Measurements from ENCODE around the gene LASP1. TPM values are rescaled to one million over a fixed set of nuclear protein-coding genes. Genes with fewer than 3 reads are reported as not detected.
"Not testable (repeated sequence)": the region's sequence is repeated elsewhere in the genome, so short reads cannot be mapped to it uniquely, and the experiment has no call there.

Gene LASP1
- total and polyA plus RNA-seq, 2 of the 4 experiments (the other 2 are of a cell fraction): 79.8 to 262 TPM

DNA sequence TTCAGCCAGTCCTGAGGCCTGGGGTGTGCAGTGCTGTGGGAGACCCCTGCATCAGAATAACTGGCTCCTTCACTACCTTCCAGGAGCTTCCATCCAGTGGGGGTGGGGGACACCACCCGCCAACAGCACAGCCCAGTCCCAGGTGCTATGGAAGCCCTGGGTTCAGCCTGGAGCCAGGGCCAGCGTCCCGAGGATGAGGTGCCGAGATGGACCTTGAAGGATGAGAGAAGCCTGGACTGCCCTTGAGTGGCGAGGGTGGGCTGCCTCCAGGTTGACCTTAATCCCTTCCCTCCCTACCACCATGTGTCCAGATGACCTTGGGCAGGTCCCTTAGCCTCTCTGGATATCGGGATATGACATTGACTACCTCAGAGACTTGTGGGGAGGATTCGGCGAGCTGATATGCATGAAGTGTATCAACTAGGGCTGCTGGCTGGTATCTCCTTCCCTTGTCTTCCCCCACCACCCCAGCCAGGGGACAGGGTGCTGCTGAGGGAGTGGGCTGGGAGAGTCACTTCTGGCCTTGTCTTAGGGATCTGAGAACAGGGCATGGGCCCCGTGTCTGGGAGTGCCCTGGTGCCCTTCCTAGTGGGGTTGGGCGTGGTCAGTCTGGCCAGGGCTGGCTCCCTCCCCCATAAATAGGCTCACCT lies 41.3 kb downstream of the LASP1 start:
- H3K27me3 ChIP-seq (ENCODE audit: control insufficient read depth, insufficient read depth, low read length): no peaks in the 10 kb centered on the region

DNA sequence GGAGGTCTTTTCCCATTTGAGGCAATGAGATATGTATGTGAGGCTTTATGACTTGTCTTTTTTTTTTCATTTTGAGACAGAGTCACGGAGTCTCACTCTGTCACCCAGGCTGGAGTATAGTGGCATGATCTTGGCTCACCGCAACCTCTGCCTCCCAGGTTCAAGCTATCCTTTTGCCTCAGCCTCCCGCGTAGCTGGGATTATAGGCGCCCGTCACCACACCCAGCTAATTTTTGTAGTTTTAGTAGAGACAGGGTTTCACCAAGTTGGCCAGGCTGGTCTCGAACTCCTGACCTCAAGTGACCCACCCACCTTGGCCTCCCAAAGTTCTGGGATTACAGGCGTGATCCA lies 41.8 kb downstream of the LASP1 start:
- H2BK5ac ChIP-seq (ENCODE audit: low read depth, low read length, poor library complexity, severe bottlenecking); H4K8ac ChIP-seq (ENCODE audit: low read depth in 2 of 2, low read length in 2 of 2); dilution Hi-C loops (cut with HindIII; ENCODE audit: low sequenced_read_pairs, unreplicated experiment); H3K4me2 ChIP-seq (ENCODE audit: low read depth, low read length); H3K18ac ChIP-seq (ENCODE audit: low read depth, low read length); ATAC-seq (ENCODE audit: low read depth); H4K5ac ChIP-seq (ENCODE audit: low read depth, low read length); H3K4me1 ChIP-seq (ENCODE audit: control insufficient read depth, insufficient read depth, low read length); POLR2A ChIA-PET (ENCODE audit: unreplicated experiment); H3K4ac ChIP-seq (ENCODE audit: low read depth, low read length); CTCF ChIA-PET; H2AK5ac ChIP-seq (ENCODE audit: low read depth, low read length); H3K14ac ChIP-seq (replicated peaks; ENCODE audit: low read depth, low read length); H4K91ac ChIP-seq (ENCODE audit: insufficient read depth, low read depth, low read length); BruUV-seq (replicated peaks); H3K56ac ChIP-seq (ENCODE audit: extremely low read depth, insufficient read depth, low read length); H3K4me3 ChIP-seq (ENCODE audit: insufficient read depth, low read depth, low read length); H2BK120ac ChIP-seq (ENCODE audit: low read depth, low read length); H3K9ac ChIP-seq (ENCODE audit: low read depth, low read length); H3K27me3 ChIP-seq (ENCODE audit: control insufficient read depth, insufficient read depth, low read length); H3K23ac ChIP-seq (ENCODE audit: low read depth, low read length); H2AFZ ChIP-seq (replicated peaks; ENCODE audit: low read length, poor library complexity); DNase-seq; H3K9me3 ChIP-seq (ENCODE audit: control insufficient read depth, insufficient read depth, low read length); intact Hi-C loops (cut with micrococcal nuclease); H2BK20ac ChIP-seq (ENCODE audit: low read depth, low read length); H2BK15ac ChIP-seq (ENCODE audit: low read depth, low read length); H3K27ac ChIP-seq (ENCODE audit: insufficient read depth, low read length); in situ Hi-C loops (cut with MboI; ENCODE audit: low sequenced_read_pairs): not testable (repeated sequence)
- Histone ChIP-seq H3K36me3 (ENCODE audit: control insufficient read depth, insufficient read depth, low read length) (peaks cover 80% of the 10 kb centered on the region), H3K9me1 (ENCODE audit: insufficient read depth, low read length) (peaks cover 35% of the 10 kb centered on the region), H2AK9ac (replicated peaks; ENCODE audit: low read depth, low read length, poor library complexity) (peak overlapping the region; percentile 70), H4K20me1 (ENCODE audit: insufficient read depth, low read length) (peaks cover 87% of the 10 kb centered on the region), H3K79me1 (ENCODE audit: low read depth in 1 of 2, low read length in 2 of 2) (peaks cover 69 to 95% of the 10 kb centered on the region in 2 experiments)
- WGBS, 2 experiments (ENCODE audit: extremely low coverage in 2 of 2, insufficient read length in 1 of 2): no CpG with 5 or more reads among the region's 8 CpGs

More for the DNA sequence above, 41.3 kb downstream of the LASP1 start:
- peaks cover 69 to 98% of the 10 kb centered on the region in 2 experiments for H3K79me1 ChIP-seq (ENCODE audit: low read depth in 1 of 2, low read length in 2 of 2)
- H3K18ac ChIP-seq (ENCODE audit: low read depth, low read length): no peak overlapping the region
- no peak for DNase-seq
- H4K8ac ChIP-seq (ENCODE audit: low read depth in 2 of 2, low read length in 2 of 2): no peak overlapping the region
- H4K20me1 ChIP-seq (ENCODE audit: insufficient read depth, low read length): peaks cover 90% of the 10 kb centered on the region
- H3K4ac ChIP-seq (ENCODE audit: low read depth, low read length): no peak overlapping the region
- no peak overlapping the region for H2BK5ac ChIP-seq (ENCODE audit: low read depth, low read length, poor library complexity, severe bottlenecking)
- H2BK15ac ChIP-seq (ENCODE audit: low read depth, low read length): no peak overlapping the region
- peaks cover 78% of the 10 kb centered on the region for H3K36me3 ChIP-seq (ENCODE audit: control insufficient read depth, insufficient read depth, low read length)
- H3K9ac ChIP-seq (ENCODE audit: low read depth, low read length): no peak overlapping the region
- TF ChIP-seq NFE2L2 (IDR thresholded peaks at IDR 0.05; ENCODE audit: low read depth, low read length) (no peak), MXI1 (IDR thresholded peaks at IDR 0.05; ENCODE audit: borderline replicate concordance, low read depth, low read length) (no peak), MAFK (IDR thresholded peaks at IDR 0.05; ENCODE audit: low read depth, low read length) (no peak), RCOR1 (IDR thresholded peaks at IDR 0.05; ENCODE audit: insufficient replicate concordance, low read length) (no peak), RFX5 (IDR thresholded peaks at IDR 0.05; ENCODE audit: low read depth, low read length) (no peak), CHD1 (IDR thresholded peaks at IDR 0.05; ENCODE audit: low read depth, low read length) (no peak), MAZ (IDR thresholded peaks at IDR 0.05; ENCODE audit: borderline replicate concordance, low read depth, low read length) (no peak), POLR2A (IDR thresholded peaks at IDR 0.05; ENCODE audit: low read depth, low read length) (no peak)
- TF ChIP-seq, protein P1, sequence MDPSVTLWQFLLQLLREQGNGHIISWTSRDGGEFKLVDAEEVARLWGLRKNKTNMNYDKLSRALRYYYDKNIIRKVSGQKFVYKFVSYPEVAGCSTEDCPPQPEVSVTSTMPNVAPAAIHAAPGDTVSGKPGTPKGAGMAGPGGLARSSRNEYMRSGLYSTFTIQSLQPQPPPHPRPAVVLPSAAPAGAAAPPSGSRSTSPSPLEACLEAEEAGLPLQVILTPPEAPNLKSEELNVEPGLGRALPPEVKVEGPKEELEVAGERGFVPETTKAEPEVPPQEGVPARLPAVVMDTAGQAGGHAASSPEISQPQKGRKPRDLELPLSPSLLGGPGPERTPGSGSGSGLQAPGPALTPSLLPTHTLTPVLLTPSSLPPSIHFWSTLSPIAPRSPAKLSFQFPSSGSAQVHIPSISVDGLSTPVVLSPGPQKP (IDR thresholded peaks at IDR 0.05; ENCODE audit: borderline replicate concordance, low read depth, low read length): no peak
- no peak overlapping the region for H3K27ac ChIP-seq (ENCODE audit: insufficient read depth, low read length)
- H3K4me2 ChIP-seq (ENCODE audit: low read depth, low read length): no peak overlapping the region
- H2AK5ac ChIP-seq (ENCODE audit: low read depth, low read length): no peak overlapping the region; the same call in 1 of the 2 replicates
- no peak overlapping the region for H2BK20ac ChIP-seq (ENCODE audit: low read depth, low read length)
- intact Hi-C loops (cut with micrococcal nuclease): no loop called here
- H3K56ac ChIP-seq (ENCODE audit: extremely low read depth, insufficient read depth, low read length): no peak overlapping the region
- peak overlapping the region; percentile 34; the same call in 1 of the 2 replicates for H3K23ac ChIP-seq (ENCODE audit: low read depth, low read length)
- H3K4me1 ChIP-seq (ENCODE audit: control insufficient read depth, insufficient read depth, low read length): peaks cover 12% of the 10 kb centered on the region
- CTCF ChIA-PET: no interaction called here
- peak overlapping the region; percentile 70 for H2AK9ac ChIP-seq (replicated peaks; ENCODE audit: low read depth, low read length, poor library complexity)
- 0 out of 2 replicates have a peak overlapping the region, but pooled peaks have one; percentile 28 for H3K14ac ChIP-seq (replicated peaks; ENCODE audit: low read depth, low read length)
- H2BK120ac ChIP-seq (ENCODE audit: low read depth, low read length): no peak overlapping the region
- no CpG with 5 or more reads among the region's 10 CpGs for WGBS, 2 experiments (ENCODE audit: extremely low coverage in 2 of 2, insufficient read length in 1 of 2)
- BruUV-seq (replicated peaks): no TSS peak
- H4K5ac ChIP-seq (ENCODE audit: low read depth, low read length): no peak overlapping the region
- POLR2A ChIA-PET (ENCODE audit: unreplicated experiment): no interaction called here
- H3K4me3 ChIP-seq (ENCODE audit: insufficient read depth, low read depth, low read length): no peak overlapping the region
- dilution Hi-C loops (cut with HindIII; ENCODE audit: low sequenced_read_pairs, unreplicated experiment): no loop called here
- H3K9me3 ChIP-seq (ENCODE audit: control insufficient read depth, insufficient read depth, low read length): no peaks in the 10 kb centered on the region
- H4K91ac ChIP-seq (ENCODE audit: insufficient read depth, low read depth, low read length): no peak overlapping the region
- ATAC-seq (ENCODE audit: low read depth): no peak
- peaks cover 38% of the 10 kb centered on the region for H3K9me1 ChIP-seq (ENCODE audit: insufficient read depth, low read length)
- H2AFZ ChIP-seq (replicated peaks; ENCODE audit: low read length, poor library complexity): no peak overlapping the region
- in situ Hi-C loops (cut with MboI; ENCODE audit: low sequenced_read_pairs): no loop called here

All from IMR-90 (cell line).